NCI-H524 (cell line): Measurements from ENCODE around the gene ALDH3A2.

Source experiments
- DNase-seq, 2 experiments: peaks; one replicate each; lab custom pipeline; 2025; lab: John Stamatoyannopoulos, UW

ALDH3A2 gene

GRCh38 chr17:19678581-19679453, 30.3 kb downstream of the ALDH3A2 start:
- DNase-seq: no peak

DNA sequence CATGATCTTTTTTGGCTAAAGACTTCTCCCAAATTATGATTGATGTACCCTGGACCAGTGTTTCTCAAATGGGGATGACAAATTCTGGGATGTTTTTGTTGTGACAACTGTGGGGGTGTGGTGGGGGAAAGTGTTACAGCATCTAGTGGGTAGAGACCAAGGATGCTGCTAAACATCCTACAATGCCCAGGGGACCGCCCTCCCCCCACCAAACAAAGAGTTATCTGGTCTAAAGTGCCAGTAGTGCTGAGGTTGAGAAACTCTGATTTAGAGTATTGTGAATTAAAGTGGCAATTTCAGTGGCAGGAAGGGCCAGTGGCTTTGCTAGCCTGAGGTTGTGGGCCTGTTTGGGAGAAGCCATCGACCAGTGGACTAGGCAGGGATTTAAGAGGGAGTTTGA, 34.6 kb downstream of the ALDH3A2 start:
- no peak for DNase-seq

DNA sequence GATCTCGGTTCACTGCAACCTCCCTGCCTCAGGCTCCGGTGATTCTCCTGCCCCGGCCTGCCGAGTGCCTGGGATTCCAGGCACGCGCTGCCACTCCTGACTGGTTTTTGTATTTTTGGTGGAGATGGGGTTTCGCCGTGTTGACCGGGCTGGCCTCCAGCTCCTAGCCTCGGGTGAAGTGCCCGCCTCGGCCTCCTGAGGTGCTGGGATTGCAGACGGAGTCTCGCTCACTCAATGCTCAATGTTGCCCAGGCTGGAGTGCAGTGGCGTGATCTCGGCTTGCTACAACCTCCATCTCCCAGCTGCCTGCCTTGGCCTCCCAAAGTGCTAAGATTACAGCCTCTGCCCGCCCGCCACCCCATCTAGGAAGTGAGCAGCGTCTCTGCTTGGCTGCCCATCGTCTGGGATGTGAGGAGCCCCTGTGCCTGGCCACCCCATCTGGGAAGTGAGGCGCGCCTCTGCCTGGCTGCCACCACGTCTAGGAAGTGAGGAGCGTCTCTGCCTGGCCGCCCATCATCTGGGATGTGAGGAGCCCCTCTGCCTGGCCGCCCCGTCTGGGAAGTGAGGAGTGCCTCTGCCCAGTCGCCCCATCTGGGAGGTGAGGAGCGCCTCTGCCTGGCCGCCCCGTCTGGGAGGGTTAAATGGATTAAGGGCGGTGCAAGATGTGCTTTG, 36.5 kb downstream of the ALDH3A2 start:
- DNase-seq: peak in 1 of 2 experiments; percentile 42

GRCh38 chr17:19686400-19687090, 38.0 kb downstream of the ALDH3A2 start:
- no peak for DNase-seq

DNA sequence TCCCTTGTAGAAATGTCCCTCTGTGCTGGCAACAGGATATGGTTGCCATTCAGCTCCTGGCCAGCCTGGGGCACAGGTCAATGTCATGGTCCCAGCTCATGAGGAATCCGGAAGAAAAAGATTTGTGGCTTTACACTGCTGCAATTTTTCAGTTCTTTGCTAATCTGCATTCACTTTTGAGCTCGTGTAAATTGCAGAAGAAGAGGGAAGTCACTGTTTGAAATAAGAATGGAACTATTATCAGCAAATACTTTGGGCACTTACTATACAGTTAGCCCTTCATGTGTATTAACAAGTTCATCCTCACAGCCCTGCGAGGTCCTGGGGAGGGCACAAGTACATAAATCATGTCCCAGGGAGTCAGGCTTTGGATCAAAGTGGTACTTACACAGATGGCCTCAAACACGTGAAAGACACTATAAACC, 53.7 kb downstream of the ALDH3A2 start:
- DNase-seq: peak; percentile 75 to 88

DNA sequence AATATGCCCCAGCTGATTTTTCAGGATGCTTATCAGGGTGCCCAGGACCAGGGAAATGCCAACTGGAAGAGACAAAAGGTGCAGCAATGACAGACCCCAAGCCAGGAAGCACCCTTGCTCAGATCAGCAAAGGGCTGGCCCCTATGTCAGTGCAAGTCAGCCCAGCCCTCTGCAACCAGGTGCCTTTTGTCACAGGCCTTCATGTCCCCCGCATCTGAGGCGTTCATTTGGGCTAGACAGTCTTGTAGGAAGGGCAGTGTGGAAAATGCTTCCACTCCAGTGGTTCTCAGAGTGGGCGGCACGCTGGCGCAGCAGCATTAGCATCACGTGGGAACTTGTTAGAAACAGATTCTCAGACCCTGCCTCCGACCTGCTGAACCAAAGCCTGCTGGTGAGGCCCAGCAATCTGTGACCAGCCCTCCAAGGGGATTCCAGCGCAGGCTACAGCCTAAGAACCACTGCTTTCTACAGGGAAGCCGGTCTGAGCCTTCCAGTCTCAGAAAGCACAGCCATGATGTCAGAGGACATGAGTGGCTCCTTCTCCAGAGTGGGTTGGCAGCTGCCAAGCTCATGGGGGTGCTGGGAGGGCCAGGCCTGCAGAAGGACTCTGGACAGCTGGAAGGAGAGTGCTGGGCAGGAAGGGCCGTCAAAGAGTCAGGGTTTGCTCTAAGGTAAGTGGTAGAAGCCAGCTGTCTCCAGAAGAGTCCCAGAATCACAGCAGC, 54.7 kb downstream of the ALDH3A2 start:
- peak; percentile 98 to 99 for DNase-seq

GRCh38 chr17:19703828-19704613, 55.5 kb downstream of the ALDH3A2 start:
- DNase-seq: peak in 1 of 2 experiments; percentile 48

DNA sequence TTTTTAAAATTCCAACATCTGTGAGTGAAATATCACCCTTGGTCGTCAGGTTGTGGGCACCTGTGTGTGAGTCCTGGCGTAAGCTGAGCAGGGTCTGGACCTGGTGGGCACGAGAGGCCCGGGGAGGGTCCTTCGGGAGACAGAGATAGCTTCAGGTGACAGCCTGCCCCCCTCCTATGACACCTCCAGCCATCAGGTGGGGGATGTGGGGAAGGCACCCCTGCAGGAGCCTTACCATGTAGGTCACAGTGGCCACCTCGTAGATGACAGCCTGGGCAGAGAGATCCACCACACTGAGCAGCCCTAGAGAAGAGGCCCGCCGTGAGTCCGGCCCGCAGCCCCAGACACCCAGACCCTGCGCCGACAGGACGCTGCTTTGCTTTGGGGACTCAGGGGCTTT, 56.6 kb downstream of the ALDH3A2 start:
- DNase-seq: no peak

DNA sequence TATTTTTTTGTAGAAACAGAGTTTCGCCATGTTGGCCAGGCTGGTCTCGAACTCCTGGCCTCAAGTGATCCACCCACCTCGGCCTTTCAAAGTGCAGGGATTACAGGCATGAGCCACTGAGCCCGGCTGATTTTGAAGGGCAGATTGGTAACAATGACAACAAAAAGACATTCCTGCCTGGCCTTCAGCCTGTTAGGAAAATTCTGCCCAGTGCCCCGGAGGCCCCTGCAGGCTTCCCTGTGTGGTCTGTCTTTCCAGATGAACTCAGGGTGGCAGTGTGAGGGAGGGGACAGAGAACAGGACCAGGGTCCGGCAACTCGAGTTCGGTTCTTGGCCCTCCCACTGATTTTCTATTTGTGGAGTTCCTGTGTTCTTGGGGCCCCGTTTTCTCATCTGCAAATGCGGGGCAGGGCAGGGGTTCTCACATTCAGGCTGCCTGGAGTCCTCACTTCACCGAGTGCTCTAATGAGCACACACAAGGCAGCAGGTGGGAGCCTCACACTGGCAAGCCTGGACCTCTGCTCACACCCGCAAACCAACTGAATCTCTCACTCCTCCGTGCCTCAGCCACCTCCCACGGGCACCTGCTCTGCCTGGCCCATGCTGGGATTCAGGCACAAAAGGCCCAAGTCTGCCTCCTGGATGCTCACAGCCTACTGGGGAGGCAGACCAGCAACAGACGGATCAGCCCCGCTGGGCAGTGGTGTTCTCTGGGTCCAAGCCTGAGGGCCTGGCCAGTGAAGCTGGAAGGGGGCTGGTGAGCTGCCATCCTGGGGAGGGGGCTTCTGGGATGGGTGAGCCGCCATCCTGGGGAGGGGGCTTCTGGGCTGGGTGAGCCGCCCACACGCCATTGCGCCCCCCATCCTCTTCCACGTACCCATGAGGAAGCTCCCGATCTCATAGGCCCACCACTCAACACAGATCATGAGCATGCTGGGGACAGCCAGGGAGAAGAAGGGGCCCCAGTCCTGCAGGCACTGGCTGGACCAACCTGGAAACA, 57.5 kb downstream of the ALDH3A2 start:
- DNase-seq: peak in 1 of 2 experiments; percentile 43

DNA sequence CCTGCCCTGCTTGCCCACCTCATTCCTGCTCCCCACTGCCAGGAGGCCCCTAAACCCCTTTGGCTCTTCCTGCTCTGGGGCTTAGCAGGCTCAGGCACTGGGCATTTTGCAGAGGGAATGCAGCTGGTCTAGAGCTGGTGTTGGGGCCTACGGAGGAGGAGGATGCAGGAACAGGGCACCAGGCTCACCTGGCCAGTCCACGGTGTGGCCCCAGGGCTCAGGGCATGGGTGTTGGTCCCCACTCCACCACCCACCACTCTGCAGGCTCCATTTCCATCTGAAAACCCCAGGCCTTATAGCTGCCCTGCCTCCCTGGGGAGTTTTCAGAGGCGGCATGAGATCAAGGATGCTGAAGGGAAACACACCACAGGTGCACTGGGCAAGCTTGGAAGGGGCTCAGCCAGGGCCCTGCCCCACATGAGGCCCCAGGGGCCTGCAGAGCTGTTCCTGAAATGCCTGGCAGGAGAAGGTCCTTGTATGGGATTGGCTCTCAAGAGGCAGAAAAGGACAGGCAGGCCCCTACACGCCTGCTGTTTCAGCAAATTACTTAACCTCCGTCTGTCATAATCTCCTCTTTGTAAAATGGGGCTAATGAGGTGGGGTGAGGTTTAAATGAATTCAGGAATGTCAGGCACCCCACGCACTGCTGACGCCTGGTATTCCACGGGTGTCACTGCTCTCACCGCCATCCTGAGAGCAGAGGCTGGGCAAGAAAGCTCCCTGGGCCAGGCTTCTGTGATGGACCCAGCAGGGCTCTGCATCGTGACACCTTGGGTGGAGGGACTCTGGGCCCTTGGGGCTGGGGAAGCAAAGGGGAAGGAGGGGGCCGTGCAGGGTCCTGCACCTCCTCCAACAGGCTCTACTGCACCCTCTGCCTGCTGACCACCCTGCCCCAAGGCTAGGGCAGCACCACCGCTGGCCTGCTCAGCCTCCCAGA, 58.5 kb downstream of the ALDH3A2 start:
- DNase-seq: peak; percentile 96 to 99

GRCh38 chr17:19707728-19708221, 59.2 kb downstream of the ALDH3A2 start:
- no peak for DNase-seq

DNA sequence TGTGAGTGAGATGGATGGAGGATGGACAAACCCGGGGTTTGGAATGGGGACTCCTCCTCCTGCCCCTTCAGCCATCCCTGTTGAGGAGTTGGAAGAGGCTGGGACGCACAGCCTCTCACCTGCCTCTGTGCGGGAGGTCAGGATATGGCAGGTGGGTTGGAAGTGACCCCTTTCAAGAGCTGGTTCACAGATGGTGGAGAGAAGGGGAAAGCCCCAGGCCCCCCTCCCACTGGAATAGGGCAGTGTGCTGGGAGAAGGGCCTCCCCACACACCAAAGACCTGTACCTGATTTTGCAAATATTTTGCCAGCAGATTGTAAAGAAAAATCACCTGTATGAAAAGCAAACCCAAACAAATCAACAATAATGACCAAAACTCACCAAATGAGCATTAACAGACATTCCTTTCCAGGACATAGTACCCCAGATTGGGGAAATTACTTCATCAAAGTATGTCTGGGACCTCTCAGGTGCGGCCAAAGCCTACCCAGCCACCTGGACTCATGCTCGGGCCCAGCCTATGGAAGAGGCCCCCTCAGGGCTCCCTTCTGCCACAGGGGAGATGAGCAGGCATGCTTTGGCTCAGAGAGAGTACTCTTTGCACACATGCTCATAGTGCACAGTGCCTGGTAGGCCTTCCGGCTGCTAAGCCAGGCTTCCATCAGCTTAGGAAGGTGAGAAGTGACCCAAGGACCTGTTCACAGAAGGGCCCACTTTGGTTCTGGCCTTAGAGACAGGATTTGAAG, 60.1 kb downstream of the ALDH3A2 start:
- peak in 1 of 2 experiments; percentile 15 for DNase-seq

GRCh38 chr17:19709841-19710240, 61.3 kb downstream of the ALDH3A2 start:
- DNase-seq: no peak

GRCh38 chr17:19712436-19713004, 64.0 kb downstream of the ALDH3A2 start:
- no peak for DNase-seq

- no peak for DNase-seq
Observed at GRCh38 chr17:19713462-19713861, 64.9 kb downstream of the ALDH3A2 start.

DNA sequence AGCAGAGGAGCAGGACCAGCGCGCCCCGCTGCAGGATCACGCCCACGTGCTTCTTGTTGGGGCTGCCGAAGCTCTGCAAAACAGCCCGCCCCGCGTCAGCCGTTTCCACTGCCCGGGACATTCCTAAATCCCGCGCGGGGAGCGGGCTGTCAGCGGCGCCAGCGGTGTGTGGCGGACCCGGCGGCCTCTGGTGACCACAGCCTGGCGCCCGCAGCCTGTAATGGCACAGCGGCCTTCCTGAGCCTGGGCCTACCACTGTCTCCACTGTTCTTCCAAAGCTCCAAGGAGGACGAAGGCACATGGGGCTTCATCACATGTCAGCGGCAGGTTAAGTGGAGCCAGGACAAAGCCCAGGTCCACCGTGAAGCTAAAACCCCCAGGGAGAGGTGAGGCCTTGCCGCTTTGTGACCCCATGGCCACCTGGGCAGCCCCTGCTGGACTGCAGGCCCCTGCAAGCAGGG, 65.4 kb downstream of the ALDH3A2 start:
- DNase-seq: no peak
